Right atrium auricular region (tissue), 2 donors: ENCODE results near the gene MERTK. TPM values are rescaled to one million over a fixed set of nuclear protein-coding genes. Genes with fewer than 3 reads are reported as not detected.

ENCODE experiments used
- DNase-seq: peaks from one replicate; pipeline ENCODE4 v3.0.0-alpha.2; 2019; ENCODE audit warnings: low spot score
- H3K27ac ChIP-seq, 2 donors: fragments of 200-600 bp; sonication (generic); 1 replicate in 1 of 2; 2 replicates in 1 of 2; pipeline ENCODE4 v1.5.1; 2016 to 2019
- H3K27me3 ChIP-seq, 2 donors: fragments of 200-600 bp; sonication (generic); one replicate each; pipeline versions ENCODE4 v1.5.1 to v1.6.0; 2017 to 2019
- H3K36me3 ChIP-seq: fragments of 200-600 bp; sonication (generic); one replicate; pipeline ENCODE4 v1.5.1; 2016
- H3K4me1 ChIP-seq, 2 donors: fragments of 200-600 bp; sonication (generic); one replicate each; pipeline versions ENCODE4 v1.5.1 to v1.6.0; 2017 to 2019
- H3K4me3 ChIP-seq, 2 donors: fragments of 200-600 bp; sonication (generic); 1 replicate in 1 of 2; 2 replicates in 1 of 2; pipeline ENCODE4 v1.5.1; 2017 to 2019; ENCODE audit warnings: mild to moderate bottlenecking in 1 of 2, moderate library complexity in 1 of 2
- H3K9me3 ChIP-seq, 2 donors: fragments of 200-600 bp; sonication (generic); one replicate each; pipeline ENCODE4 v1.5.1; 2019
- CTCF ChIP-seq, 2 donors: fragments of 200-600 bp; sonication (generic); IDR thresholded peaks; one replicate each; pipeline ENCODE4 v1.5.1; 2019; ENCODE audit warnings: antibody characterized with exemption in 2 of 2
- total RNA-seq, 2 donors: library from RNA; depleted of rRNA; stranded (reverse); fragments of >200 nt; gene quantifications; one replicate each; pipeline ENCODE4 v1.1.0, GENCODE V29; 2016

Gene MERTK
- total RNA-seq, 2 donors from 2014 or later, result 4.9 to 13.7 TPM

- peaks cover 0 to 9% of the 10 kb centered on the region in 2 donors for H3K4me1 ChIP-seq
- no peaks in the 10 kb centered on the region for H3K9me3 ChIP-seq
- no peak for DNase-seq
These were observed 20.0 kb downstream of the MERTK start for GRCh38 chr2:111918383-111918806.

DNA sequence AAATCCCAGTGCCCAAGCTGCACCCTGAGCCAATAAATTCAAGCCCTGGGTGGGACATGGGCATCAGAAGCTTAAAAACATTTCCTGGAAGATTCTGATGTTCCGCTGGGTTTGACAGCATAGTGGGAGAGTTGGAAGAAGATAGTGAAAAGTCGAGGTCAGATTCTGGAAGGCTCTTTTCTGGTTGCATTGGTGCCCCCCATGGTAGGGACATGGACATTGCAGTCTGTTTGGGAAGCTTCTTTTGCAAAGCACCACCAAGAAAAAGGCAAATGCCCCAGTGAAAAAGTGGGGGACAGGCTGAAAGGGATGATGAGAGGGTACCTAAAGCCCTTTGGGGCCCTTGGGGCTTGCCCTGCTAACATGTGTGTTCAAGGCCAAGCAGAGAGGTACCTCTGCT, 21.0 kb downstream of the MERTK start:
- no peak overlapping the region for H3K4me3 ChIP-seq
- no peaks in the 10 kb centered on the region for H3K27me3 ChIP-seq
- DNase-seq, result no peak
- TF ChIP-seq CTCF (IDR thresholded peaks at IDR 0.05), result no peak
- peaks cover 6% of the 10 kb centered on the region for H3K36me3 ChIP-seq
- H3K9me3 ChIP-seq, result no peaks in the 10 kb centered on the region
- H3K4me1 ChIP-seq, result peaks cover 0 to 9% of the 10 kb centered on the region in 2 donors
- no peak overlapping the region for H3K27ac ChIP-seq

More at GRCh38 chr2:111918383-111918806, 20.0 kb downstream of the MERTK start:
- H3K4me3 ChIP-seq, result no peak overlapping the region
- H3K27ac ChIP-seq, result no peak overlapping the region
- no peak for TF ChIP-seq CTCF (IDR thresholded peaks at IDR 0.05)
- H3K36me3 ChIP-seq, result peaks cover 5% of the 10 kb centered on the region
- H3K27me3 ChIP-seq, result no peaks in the 10 kb centered on the region

- peak; percentile 64 for DNase-seq
- no peak overlapping the region for H3K4me3 ChIP-seq
- no peak for TF ChIP-seq CTCF (IDR thresholded peaks at IDR 0.05)
- H3K36me3 ChIP-seq, result peaks cover 6% of the 10 kb centered on the region
- H3K9me3 ChIP-seq, result no peaks in the 10 kb centered on the region
- H3K4me1 ChIP-seq, result peaks cover 0 to 9% of the 10 kb centered on the region in 2 donors
- no peaks in the 10 kb centered on the region for H3K27me3 ChIP-seq
- H3K27ac ChIP-seq, result no peak overlapping the region
These were observed 21.6 kb downstream of the MERTK start for GRCh38 chr2:111919794-111920608.

DNA sequence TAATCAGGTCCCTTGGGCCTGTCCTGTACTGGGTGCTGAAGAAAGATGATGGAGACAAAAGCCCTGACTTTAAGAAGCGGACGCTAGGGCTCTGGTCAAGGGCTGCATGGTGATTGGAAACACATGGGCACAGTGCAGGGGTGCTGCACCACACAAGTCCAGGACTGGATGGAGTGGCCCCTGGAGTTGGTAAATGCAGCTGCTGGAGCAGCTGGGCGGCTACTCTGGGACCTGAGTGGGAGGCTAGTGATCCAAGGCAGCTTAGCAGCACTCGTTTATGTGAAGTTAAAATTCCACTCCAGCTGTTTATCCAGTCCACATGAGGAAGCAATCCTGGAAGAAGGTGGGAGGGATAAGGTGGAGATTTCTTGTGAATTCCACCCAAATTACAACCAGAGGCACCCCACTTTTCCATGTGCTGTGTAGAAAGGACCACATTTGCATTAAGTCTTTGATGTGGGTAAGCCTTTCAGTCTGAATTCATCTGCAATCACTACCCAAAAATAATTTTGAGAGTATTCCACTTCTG, 24.9 kb downstream of the MERTK start:
- no peak overlapping the region for H3K27ac ChIP-seq
- no peak for TF ChIP-seq CTCF (IDR thresholded peaks at IDR 0.05)

GRCh38 chr2:111924617-111925107, 26.3 kb downstream of the MERTK start:
- Histone ChIP-seq H3K4me1 (peaks cover 0 to 15% of the 10 kb centered on the region in 2 donors), H3K27me3 (no peaks in the 10 kb centered on the region), H3K4me3 (no peak overlapping the region), H3K27ac (no peak overlapping the region), H3K9me3 (no peaks in the 10 kb centered on the region), H3K36me3 (peaks cover 12% of the 10 kb centered on the region)
- no peak for TF ChIP-seq CTCF (IDR thresholded peaks at IDR 0.05)
- DNase-seq, result no peak

More for the DNA sequence above, 24.9 kb downstream of the MERTK start:
- peaks cover 6% of the 10 kb centered on the region for H3K36me3 ChIP-seq
- H3K27me3 ChIP-seq, result no peaks in the 10 kb centered on the region
- no peaks in the 10 kb centered on the region for H3K9me3 ChIP-seq
- no peak overlapping the region for H3K4me3 ChIP-seq
- H3K4me1 ChIP-seq, result peaks cover 0 to 19% of the 10 kb centered on the region in 2 donors
- DNase-seq, result no peak
